IPS-NIHi7 (cell line): Measurements from ENCODE around the gene IMMP2L.

Experiments used
- DNase-seq: peaks from one replicate; pipeline ENCODE4 v3.0.0; 2012; ENCODE audit warnings: mixed read lengths; ENCODE audit errors: extremely low spot score

The IMMP2L gene

DNA sequence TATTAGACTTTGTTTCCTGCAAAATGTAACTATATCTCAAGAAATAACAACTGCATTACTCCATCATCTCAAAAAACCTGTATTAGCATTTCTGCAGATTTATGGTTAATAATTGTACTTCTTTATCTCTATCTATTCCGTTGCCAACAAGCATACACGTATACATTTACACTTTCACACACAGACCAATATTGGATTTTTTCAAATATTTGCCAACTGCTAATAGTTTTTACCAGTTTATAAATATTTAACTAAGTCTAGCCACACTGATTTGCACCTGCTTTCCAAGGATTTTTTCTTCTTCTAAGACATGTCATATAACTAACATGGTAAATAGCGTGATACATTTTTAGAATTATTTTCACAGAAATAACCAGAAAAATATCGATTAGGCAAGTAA is 459.2 kb downstream of the IMMP2L start:
- DNase-seq = no peak

DNA sequence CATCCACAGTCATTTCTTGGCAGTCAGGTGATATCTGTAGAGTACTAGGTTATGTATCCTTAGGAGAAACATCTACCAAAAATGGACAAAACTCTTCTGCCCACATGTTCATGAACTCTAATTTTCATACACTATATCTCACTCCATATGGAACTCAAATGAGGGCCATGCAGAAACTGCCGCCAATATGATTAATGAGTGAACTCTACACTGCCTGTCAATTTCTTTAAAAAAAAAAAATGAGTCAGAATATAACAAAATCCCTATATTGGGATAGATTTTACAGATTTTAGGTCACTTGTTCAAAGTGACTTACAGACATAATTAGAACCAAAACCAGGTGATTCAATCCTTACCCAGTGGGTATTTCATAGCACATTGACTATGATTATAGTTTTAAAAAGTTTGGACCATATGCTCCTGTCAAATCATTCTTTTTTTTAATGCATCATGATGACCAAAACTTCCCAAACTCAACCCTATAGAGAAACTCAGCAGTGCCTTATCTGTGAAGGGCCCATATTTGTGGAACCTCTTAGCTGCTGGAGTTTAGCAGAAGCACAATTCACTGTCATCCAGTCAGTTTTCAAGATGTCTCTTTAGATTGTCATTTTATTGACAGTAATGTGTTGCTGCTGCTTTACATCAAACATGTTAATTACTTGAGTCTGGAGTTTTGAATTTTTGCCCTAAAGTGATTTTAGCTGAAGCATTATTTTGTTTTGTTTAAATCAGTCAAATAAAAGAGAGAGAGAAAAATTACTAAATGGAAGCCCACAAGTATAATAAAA is 460.2 kb downstream of the IMMP2L start:
- DNase-seq = no peak

DNA sequence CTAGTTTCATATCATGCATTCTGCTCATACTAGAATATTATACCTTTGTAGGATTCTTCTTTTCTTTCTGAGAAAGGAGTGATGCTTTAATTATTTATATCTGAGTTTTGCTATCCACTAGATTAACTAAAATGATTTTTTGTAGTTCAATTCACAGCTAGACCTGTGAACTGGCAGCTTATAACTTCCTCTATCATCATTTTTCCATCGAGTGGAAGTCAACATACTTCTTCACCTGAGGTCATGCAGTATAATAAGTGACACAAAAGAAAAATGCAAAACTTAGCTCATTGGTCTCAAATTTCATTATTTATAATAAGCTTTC is 463.4 kb downstream of the IMMP2L start:
- no peak for DNase-seq

DNA sequence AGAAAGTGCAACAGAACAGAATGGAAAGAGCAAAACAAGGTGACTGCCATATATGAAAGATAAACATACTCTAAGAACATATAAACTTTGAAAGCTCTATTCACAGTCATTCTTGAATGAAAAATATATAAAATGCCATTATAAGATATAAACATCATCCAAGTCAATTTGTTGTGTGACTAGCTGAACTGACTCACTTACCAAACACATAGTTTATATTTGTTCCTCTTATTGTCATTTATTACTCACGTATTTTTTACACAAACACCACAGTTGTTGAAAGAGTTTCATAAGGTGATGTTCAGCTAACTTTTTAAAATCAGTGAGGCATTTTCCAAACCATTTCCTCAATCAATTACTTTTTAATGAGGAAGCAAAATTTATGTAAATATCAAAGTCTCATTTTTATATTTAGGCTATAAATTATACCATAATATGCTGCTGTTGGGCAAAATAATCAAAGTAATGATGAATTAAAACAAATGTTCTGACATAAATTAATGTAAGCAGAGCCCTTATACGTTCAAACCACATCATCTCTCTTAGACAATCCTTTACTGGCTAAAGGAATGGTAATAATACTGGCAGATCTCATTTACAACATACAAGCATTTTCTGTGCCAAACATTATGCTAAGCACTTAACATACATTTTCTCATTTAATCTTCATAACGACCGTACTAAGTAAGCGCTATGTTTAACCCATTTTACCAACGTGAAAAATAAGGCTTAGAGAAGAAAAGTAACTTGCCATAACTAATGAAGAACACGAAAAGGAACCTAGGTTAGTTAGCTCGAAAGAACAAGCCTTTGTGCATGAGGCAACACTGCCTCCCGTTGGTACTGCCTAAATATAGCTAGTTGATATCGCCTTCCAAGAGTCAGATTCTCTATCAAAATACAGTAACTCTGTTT is 464.0 kb downstream of the IMMP2L start:
- peak; percentile 21 for DNase-seq

- peak; percentile 30 for DNase-seq
Observed at GRCh38 chr7:111096997-111097396, 465.3 kb downstream of the IMMP2L start.

DNA sequence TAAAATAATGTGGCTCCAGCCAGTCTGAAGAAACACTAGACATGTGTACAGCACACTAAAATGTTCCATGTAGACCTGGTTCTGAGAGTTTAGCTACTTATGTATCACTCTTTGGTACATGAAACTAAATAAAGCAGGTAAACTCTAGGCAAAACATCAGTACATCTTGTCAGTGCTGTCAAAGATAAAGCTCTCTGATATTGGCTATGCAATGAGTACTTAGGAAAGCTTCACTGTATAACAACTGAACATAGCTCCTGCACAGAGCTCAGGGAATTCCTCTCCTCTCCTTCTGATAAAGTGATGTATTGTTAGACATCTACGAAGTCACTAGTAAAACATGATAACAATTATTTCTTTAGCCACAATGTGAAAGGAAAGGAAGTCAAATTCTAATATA is 467.9 kb downstream of the IMMP2L start:
- DNase-seq = no peak

GRCh38 chr7:111093496-111093895 is 468.8 kb downstream of the IMMP2L start:
- DNase-seq = no peak

DNA sequence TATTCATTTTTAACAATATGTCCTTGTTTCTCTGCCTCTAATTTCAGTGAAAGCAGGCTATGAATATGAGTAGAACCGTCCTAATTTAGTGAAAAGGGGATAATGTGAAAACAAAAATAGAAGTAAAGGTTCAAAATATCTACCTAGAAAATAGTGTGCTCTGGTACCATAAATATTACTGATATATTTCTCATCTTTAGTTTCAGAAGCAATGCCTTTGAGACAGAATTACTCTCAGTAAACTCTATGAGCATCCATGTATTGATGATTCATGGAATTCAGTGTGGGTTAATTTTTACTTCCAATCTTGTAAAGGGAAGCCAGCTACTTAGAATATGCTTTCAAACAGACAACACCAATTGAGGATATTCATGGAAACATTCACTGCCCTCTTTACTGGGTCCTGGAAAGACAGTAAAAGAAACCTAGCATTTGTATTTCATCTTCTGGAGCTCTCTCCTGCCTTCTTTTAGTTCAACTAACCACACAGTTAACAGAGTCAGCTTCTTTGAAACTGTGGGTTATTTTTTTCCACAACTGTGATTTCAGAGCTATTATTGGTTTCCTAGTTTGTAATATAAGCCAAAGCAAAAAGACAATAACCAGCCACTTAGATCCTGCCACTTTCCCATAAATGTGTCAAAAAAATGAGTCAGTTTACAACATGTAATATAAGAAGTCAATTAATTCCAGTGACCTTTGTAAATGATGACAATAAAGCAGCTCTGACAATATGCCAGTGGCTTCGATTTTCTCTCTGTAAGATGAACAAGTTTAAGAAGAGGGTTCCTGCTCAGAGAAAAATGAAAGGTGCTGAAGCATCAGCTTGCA is 469.7 kb downstream of the IMMP2L start:
- DNase-seq = no peak

DNA sequence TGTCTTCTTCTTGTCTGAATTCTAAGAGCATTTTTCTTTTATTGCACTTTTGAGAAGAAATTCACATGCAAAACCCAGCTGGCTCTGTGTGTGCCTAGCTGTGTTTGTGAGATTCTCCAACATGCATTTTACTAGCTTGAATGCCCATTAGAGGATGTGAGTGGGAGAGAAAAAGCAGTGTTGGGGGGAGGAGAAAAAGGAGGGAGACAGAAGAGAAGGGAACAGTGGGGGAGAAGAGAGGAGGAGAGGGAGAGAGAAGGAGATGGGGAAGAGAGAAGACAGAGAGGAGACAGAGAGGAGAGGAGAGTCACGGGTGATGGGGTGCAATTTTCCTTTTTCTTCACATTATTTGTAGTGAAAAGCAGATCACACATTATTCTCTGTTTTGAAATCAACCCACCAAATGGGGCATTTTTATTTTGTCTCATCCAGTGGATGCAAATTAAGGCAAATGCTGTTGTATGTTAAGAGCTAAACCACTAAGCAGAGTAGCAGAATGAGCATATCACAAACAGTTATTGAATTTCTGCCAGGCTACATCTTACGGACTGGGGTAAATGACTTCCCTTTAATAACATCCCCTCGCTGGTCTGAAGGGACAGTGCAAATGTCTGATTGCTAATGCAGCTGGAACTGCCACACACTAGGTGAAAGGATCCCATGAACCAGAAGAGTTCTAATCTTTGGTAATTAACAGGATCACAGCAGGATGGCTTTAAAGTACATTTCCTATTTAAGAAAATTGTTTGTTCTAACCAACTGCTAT is 470.5 kb downstream of the IMMP2L start:
- DNase-seq = no peak

- DNase-seq = no peak
Observed at GRCh38 chr7:111090846-111091245, 471.4 kb downstream of the IMMP2L start, which contains the start of gene LRRN3. Gene LRRN3 (plus strand): TSS chr7:111091127. CDS start chr7:111122773, 31,646 bp downstream.

GRCh38 chr7:111089822-111090426 is 472.4 kb downstream of the IMMP2L start:
- DNase-seq = peak; percentile 14

DNA sequence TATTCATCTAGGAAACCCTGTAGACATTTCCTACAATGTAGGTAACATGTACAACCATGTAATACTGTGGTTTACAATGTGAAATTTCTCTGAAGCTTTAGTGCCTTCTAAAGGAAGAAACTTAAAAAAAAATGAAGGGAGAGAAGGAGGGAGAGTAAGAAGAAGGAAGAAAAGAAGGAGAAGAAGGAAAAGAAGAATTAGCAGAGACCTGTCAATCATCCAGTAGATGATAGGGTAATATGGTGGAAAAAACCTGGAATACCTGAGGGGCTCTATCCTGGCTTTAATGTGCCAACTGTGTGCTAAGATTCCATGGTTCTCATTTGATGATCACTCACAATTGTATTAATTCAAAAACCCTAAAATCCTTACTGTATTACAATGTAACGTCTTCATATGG is 474.0 kb downstream of the IMMP2L start:
- no peak for DNase-seq

DNA sequence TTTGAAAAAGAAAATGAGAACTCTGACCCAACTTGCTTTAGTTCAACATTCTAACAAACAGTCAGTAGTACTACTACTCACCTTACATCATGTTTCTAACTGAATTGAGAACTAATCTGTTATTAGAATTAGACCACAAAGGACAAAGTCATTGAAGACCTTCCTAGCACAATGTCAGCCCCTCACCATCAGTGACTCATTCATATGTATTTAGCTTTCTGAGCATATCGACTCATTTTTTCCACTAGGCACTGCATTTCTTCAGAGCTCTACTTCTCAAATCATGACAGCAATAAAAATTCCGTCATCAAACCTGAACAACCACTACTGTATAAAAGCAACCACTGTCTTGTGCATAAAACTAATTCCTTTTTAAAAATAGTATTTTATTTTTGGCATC is 475.8 kb downstream of the IMMP2L start:
- DNase-seq = no peak

DNA sequence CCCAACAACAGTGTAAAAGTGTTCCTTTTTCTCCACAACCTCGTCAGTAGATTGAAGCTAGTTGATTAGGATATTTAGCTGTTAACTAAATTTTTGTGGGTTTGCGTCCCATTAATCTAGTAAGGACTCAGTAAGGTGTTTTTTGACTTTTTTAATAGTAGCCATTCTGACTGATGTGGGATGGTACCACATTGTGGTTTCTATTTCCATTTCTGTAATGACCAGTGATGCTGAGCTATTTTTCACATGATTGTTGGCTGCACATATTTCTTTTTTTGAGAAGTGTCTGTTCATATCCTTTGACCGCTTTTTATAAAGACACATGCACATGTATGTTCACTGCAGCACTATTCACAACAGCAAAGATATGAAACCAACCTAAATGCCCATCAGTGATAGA is 476.9 kb downstream of the IMMP2L start:
- DNase-seq = no peak

GRCh38 chr7:111083413-111083812 is 478.9 kb downstream of the IMMP2L start:
- DNase-seq = no peak

- DNase-seq = no peak
Observed at GRCh38 chr7:111082351-111082750, 479.9 kb downstream of the IMMP2L start.

GRCh38 chr7:111081546-111082267 is 480.6 kb downstream of the IMMP2L start:
- DNase-seq = no peak

- no peak for DNase-seq
Observed at GRCh38 chr7:111080495-111081105, 481.7 kb downstream of the IMMP2L start.

- DNase-seq = no peak
Observed at GRCh38 chr7:111077001-111077400, 485.3 kb downstream of the IMMP2L start.

DNA sequence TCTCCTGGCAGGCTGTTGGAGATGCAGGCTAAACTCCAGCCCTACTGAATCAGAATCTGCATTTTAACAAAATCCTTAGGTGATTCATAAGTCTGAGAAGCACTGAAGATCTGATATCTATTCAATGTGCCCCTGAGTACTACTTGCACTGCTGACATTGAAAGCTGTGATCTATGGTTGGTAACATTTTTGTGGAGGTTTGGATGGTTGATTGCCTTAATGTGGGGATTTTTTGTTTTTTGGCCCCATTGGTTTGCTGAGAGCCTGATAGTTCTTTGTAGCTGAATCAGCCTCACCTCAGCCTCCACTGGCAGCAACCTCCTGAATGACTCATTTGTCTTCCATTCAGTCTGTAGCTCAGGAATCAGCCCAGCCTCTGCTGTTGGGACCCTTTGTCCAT is 486.1 kb downstream of the IMMP2L start:
- no peak for DNase-seq
